KOPT-K1 (cell line): ENCODE results near the gene SLC28A1.

Experiments used
- H3K27ac ChIP-seq: fragments of 200-600 bp; sonication (generic); 2 replicates; pipeline ENCODE4 v1.5.1; 2016; ENCODE audit warnings: antibody characterized with exemption, mild to moderate bottlenecking, low read depth, low read length; ENCODE audit not compliant: poor library complexity, severe bottlenecking
- H3K36me3 ChIP-seq: fragments of 200-600 bp; sonication (generic); 2 replicates; pipeline ENCODE4 v1.5.1; 2017; ENCODE audit warnings: antibody characterized with exemption, mild to moderate bottlenecking, low read length, moderate library complexity; ENCODE audit not compliant: insufficient read depth
- H3K9me3 ChIP-seq: fragments of 200-600 bp; sonication (generic); 2 replicates; pipeline ENCODE4 v1.5.1; 2017; ENCODE audit warnings: antibody characterized with exemption, low read length, mild to moderate bottlenecking; ENCODE audit not compliant: insufficient read depth, poor library complexity, severe bottlenecking

Gene SLC28A1

GRCh38 chr15:84887938-84888337 is 3.5 kb downstream of the SLC28A1 start:
- Histone ChIP-seq H3K9me3 (no peaks in the 10 kb centered on the region), H3K27ac (no peak overlapping the region)

GRCh38 chr15:84888639-84889038 is 4.2 kb downstream of the SLC28A1 start:
- Histone ChIP-seq H3K27ac (no peak overlapping the region), H3K36me3 (no peaks in the 10 kb centered on the region), H3K9me3 (no peaks in the 10 kb centered on the region)

More at GRCh38 chr15:84887938-84888337, 3.5 kb downstream of the SLC28A1 start:
- no peaks in the 10 kb centered on the region for H3K36me3 ChIP-seq

- no peak overlapping the region for H3K27ac ChIP-seq
- no peaks in the 10 kb centered on the region for H3K9me3 ChIP-seq
Observed at GRCh38 chr15:84889313-84889990, 5.0 kb downstream of the SLC28A1 start.

GRCh38 chr15:84889991-84890669 is 5.7 kb downstream of the SLC28A1 start:
- Histone ChIP-seq H3K9me3 (no peaks in the 10 kb centered on the region), H3K27ac (no peak overlapping the region), H3K36me3 (no peaks in the 10 kb centered on the region)

More at GRCh38 chr15:84889313-84889990, 5.0 kb downstream of the SLC28A1 start:
- H3K36me3 ChIP-seq: no peaks in the 10 kb centered on the region

- Histone ChIP-seq H3K36me3 (no peaks in the 10 kb centered on the region), H3K9me3 (no peaks in the 10 kb centered on the region), H3K27ac (no peak overlapping the region)
Observed at GRCh38 chr15:84890670-84891162, 6.3 kb downstream of the SLC28A1 start.

GRCh38 chr15:84891339-84891738 is 6.9 kb downstream of the SLC28A1 start:
- no peaks in the 10 kb centered on the region for H3K9me3 ChIP-seq
- H3K27ac ChIP-seq: no peak overlapping the region

GRCh38 chr15:84892786-84893307 is 8.4 kb downstream of the SLC28A1 start:
- H3K9me3 ChIP-seq: no peaks in the 10 kb centered on the region
- H3K36me3 ChIP-seq: no peaks in the 10 kb centered on the region
- H3K27ac ChIP-seq: no peak overlapping the region

More at GRCh38 chr15:84891339-84891738, 6.9 kb downstream of the SLC28A1 start:
- no peaks in the 10 kb centered on the region for H3K36me3 ChIP-seq

- H3K27ac ChIP-seq: no peak overlapping the region
- no peaks in the 10 kb centered on the region for H3K9me3 ChIP-seq
Observed at GRCh38 chr15:84893607-84894006, 9.1 kb downstream of the SLC28A1 start.

GRCh38 chr15:84894736-84895425 is 10.4 kb downstream of the SLC28A1 start:
- no peaks in the 10 kb centered on the region for H3K36me3 ChIP-seq
- H3K9me3 ChIP-seq: no peaks in the 10 kb centered on the region
- no peak overlapping the region for H3K27ac ChIP-seq

More at GRCh38 chr15:84893607-84894006, 9.1 kb downstream of the SLC28A1 start:
- no peaks in the 10 kb centered on the region for H3K36me3 ChIP-seq

GRCh38 chr15:84898761-84899160 is 14.3 kb downstream of the SLC28A1 start:
- H3K27ac ChIP-seq: no peak overlapping the region
- no peaks in the 10 kb centered on the region for H3K9me3 ChIP-seq
- H3K36me3 ChIP-seq: no peaks in the 10 kb centered on the region

GRCh38 chr15:84899750-84900149 is 15.3 kb downstream of the SLC28A1 start:
- no peaks in the 10 kb centered on the region for H3K9me3 ChIP-seq
- H3K27ac ChIP-seq: no peak overlapping the region
- H3K36me3 ChIP-seq: no peaks in the 10 kb centered on the region

GRCh38 chr15:84901540-84901939 is 17.1 kb downstream of the SLC28A1 start:
- H3K27ac ChIP-seq: no peak overlapping the region
- H3K36me3 ChIP-seq: no peaks in the 10 kb centered on the region
- H3K9me3 ChIP-seq: no peaks in the 10 kb centered on the region

GRCh38 chr15:84903751-84904150 is 19.3 kb downstream of the SLC28A1 start:
- Histone ChIP-seq H3K36me3 (no peaks in the 10 kb centered on the region), H3K27ac (no peak overlapping the region), H3K9me3 (no peaks in the 10 kb centered on the region)

GRCh38 chr15:84904419-84904818 is 20.0 kb downstream of the SLC28A1 start:
- no peaks in the 10 kb centered on the region for H3K9me3 ChIP-seq
- H3K27ac ChIP-seq: no peak overlapping the region
- H3K36me3 ChIP-seq: no peaks in the 10 kb centered on the region
